GM12891 (cell line): Measurements from ENCODE around the gene GOLGA2.

Source experiments
- PAX5 ChIP-seq: IDR thresholded peaks from 2 replicates; pipeline ENCODE4 v1.6.1; 2011; ENCODE audit warnings: low read length, moderate library complexity, mild to moderate bottlenecking; ENCODE audit not compliant: insufficient read depth, severe bottlenecking
- POLR2A ChIP-seq: IDR thresholded peaks from 2 replicates; pipeline ENCODE4 v1.6.1; 2011; ENCODE audit warnings: low read depth, low read length, control low read depth
- POLR2AphosphoS5 ChIP-seq: IDR thresholded peaks from 2 replicates; pipeline ENCODE4 v1.6.1; 2011; ENCODE audit warnings: low read depth, low read length, control low read depth
- POU2F2 ChIP-seq: IDR thresholded peaks from 2 replicates; pipeline ENCODE4 v1.6.1; 2011; ENCODE audit warnings: low read depth, mild to moderate bottlenecking, control low read depth, low read length, moderate library complexity
- SPI1 ChIP-seq: IDR thresholded peaks from 2 replicates; pipeline ENCODE4 v1.6.1; 2011; ENCODE audit warnings: low read depth, low read length, control low read depth
- TAF1 ChIP-seq: IDR thresholded peaks from 2 replicates; pipeline ENCODE4 v1.6.1; 2011; ENCODE audit warnings: low read depth, low read length, control low read depth

- TF ChIP-seq POLR2AphosphoS5 (no peak), SPI1 (no peak), TAF1 (no peak), POLR2A (no peak), PAX5 (no peak), POU2F2 (no peak)
Observed at GRCh38 chr9:128247226-128247803, 28.5 kb downstream of the GOLGA2 start.
